T-cell (primary cell): ENCODE results near the gene GABARAP. TPM values are rescaled to one million over a fixed set of nuclear protein-coding genes. Genes with fewer than 3 reads are reported as not detected.

Experiments used
- ATAC-seq, 4 experiments: fragments of 200-7000 bp in 3 of 4; fragments of 150-1000 bp in 1 of 4; cut with Tn5 transposase; replicated peaks in 1 of 4; 1 replicate in 3 of 4; 2 replicates in 1 of 4; pipeline ENCODE4 v1.10.0; 2021; ENCODE audit warnings: moderate library complexity in 3 of 4, mild to moderate bottlenecking in 2 of 4, moderate number of reproducible peaks in 1 of 4
- CTCF ChIA-PET, 2 donors: fragments of 300-600 bp; sonication (Branson Sonifier 250); formaldehyde crosslinking; loops; one replicate each; lab custom pipeline; 2022; ENCODE audit warnings: antibody characterized with exemption in 2 of 2; lab: Charles Lee
- POLR2A ChIA-PET, 2 donors: fragments of 300-600 bp; sonication (Branson Sonifier 250); formaldehyde crosslinking; loops; one replicate each; lab custom pipeline; 2022; ENCODE audit warnings: antibody characterized with exemption in 2 of 2; lab: Charles Lee
- DNase-seq, 35 experiments: peaks; one replicate each; pipeline versions ENCODE4 v3.0.0 to v3.0.0-alpha.2; 2013 to 2023
- H3K27ac ChIP-seq: one replicate; pipeline ENCODE4 v1.5.1; 2013; ENCODE audit warnings: low read length
- H3K27me3 ChIP-seq, 2 experiments: replicated peaks in 1 of 2; 1 replicate in 1 of 2; 2 replicates in 1 of 2; pipeline versions ENCODE4 v1.6.1 to v1.7.0; 2013; ENCODE audit warnings: low read length in 1 of 2, mixed read lengths in 1 of 2; ENCODE audit not compliant: control insufficient read depth in 2 of 2, insufficient read depth in 2 of 2; ENCODE audit errors: extremely low read depth in 1 of 2
- H3K36me3 ChIP-seq, 2 donors: 1 replicate in 1 of 2; 2 replicates in 1 of 2; pipeline versions ENCODE4 v1.6.1 to v1.7.0; 2013; ENCODE audit warnings: low read length in 1 of 2; ENCODE audit not compliant: control insufficient read depth in 2 of 2, insufficient read depth in 1 of 2; ENCODE audit errors: extremely low read depth in 1 of 2
- H3K4me1 ChIP-seq, 2 experiments: 1 replicate in 1 of 2; 2 replicates in 1 of 2; pipeline versions ENCODE4 v1.6.1 to v1.7.0; 2013; ENCODE audit warnings: low read length in 2 of 2, mixed read lengths in 1 of 2; ENCODE audit not compliant: insufficient read depth in 2 of 2, control insufficient read depth in 1 of 2; ENCODE audit errors: extremely low read depth in 1 of 2
- H3K4me3 ChIP-seq, 2 donors: 1 replicate in 1 of 2; 2 replicates in 1 of 2; pipeline versions ENCODE4 v1.5.1 to v1.7.0; 2013; ENCODE audit warnings: mild to moderate bottlenecking in 2 of 2, low read length in 1 of 2, moderate library complexity in 1 of 2; ENCODE audit not compliant: control insufficient read depth in 1 of 2; ENCODE audit errors: extremely low read depth in 1 of 2
- H3K9me3 ChIP-seq: 2 replicates; pipeline ENCODE4 v1.7.0; 2013
- H3K27ac Mint-ChIP-seq, 2 donors: one replicate each; pipeline ENCODE4 v1.8.0; 2020 to 2021; ENCODE audit warnings: mild to moderate bottlenecking in 2 of 2, mixed read lengths in 2 of 2
- H3K27me3 Mint-ChIP-seq, 2 donors: one replicate each; pipeline ENCODE4 v1.8.0; 2021 to 2022; ENCODE audit warnings: mixed read lengths in 2 of 2
- H3K36me3 Mint-ChIP-seq: one replicate; pipeline ENCODE4 v1.8.0; 2021; ENCODE audit warnings: mixed read lengths
- H3K4me1 Mint-ChIP-seq, 3 donors: one replicate each; pipeline ENCODE4 v1.8.0; 2020 to 2022; ENCODE audit warnings: mixed read lengths in 3 of 3, mild to moderate bottlenecking in 1 of 3
- H3K4me3 Mint-ChIP-seq, 3 donors: one replicate each; pipeline ENCODE4 v1.8.0; 2020 to 2022; ENCODE audit warnings: mild to moderate bottlenecking in 3 of 3, mixed read lengths in 3 of 3, moderate library complexity in 3 of 3
- H3K9me3 Mint-ChIP-seq, 3 donors: one replicate each; pipeline ENCODE4 v1.8.0; 2020 to 2022; ENCODE audit warnings: mixed read lengths in 3 of 3
- WGBS: methylation state at CpG from one replicate; pipeline ENCODE4 v1.1.5; 2013; ENCODE audit warnings: missing lambda C conversion rate; ENCODE audit not compliant: insufficient coverage; 5-methylcytosine and 5-hydroxymethylcytosine counted together
- total RNA-seq, 35 experiments: library from RNA in 6 of 35; stranded (reverse) in 6 of 35; fragments of 120-200 nt in 1 of 35; gene quantifications; one replicate each; pipeline versions ENCODE4 v1.2.1 to v1.2.4 and lab custom pipeline; 2013 to 2026

The GABARAP gene
- total RNA-seq, 5 donors from 2014 or later (not counting 1 experiment from before 2014, with no cell fraction given) = 197 to 278 (median 276) TPM

DNA sequence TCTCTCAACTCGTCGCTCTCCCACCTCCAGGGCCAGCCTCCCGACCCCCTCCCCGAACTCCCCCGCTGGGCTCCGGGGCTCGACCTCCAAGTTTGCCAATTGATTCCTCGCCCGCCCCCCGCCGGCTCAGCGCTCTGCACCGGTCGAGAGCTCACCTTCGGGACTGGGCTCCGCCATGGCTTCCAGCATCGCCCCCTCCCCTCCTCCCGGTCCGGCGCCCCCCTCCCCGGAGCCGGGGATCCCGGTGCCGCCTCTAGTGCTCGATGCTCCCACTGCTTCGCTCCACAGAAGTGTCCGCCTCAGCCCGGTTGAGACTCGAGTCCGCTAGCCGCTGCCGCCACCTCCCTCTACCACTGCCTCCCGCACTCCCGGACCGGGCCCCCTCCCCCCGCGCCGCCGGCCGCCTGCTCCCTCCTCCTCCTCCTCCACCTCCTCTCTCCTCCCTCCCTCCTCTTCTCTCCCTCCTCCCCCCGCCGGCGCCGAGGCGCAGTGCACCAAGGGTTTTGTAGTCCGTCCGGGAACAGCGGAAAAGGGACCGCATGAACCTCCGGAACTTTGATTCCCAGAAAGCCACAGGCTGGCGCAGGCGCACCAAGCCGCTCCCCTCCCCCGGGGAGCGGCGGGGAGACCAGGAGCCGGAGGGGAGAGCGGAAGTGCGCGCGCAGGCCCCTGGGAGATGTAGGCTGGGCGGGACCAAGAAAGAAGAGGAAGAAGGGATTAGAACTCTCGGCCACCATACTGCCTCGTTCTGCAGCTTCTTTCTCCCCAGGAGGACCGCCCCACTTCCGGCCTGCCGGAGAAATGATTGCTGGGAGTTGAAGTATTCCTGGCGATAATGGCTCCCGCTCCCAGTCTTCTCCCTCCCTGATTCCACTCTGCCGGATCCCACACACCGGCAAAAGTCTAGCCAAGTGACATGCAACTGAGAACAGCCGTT, 2.9 kb downstream of the GABARAP start, which contains the start of gene PHF23:
Gene PHF23 (minus strand): TSS at position 367 of the 937 bp plus-strand sequence. CDS start 178 bp downstream, at position 189.
- peaks cover 62 to 69% (median 62%) of the 10 kb centered on the region in 3 donors for H3K4me1 Mint-ChIP-seq
- Histone ChIP-seq H3K27ac (peak within 1 kb of the TSS; percentile 74), H3K27me3 (no peaks in the 10 kb centered on the region), H3K36me3 (peaks cover 0 to 36% of the 10 kb centered on the region in 2 donors), H3K4me3 (peak within 1 kb of the TSS; percentile 93 to 95), H3K9me3 (no peaks in the 10 kb centered on the region), H3K4me1 (peaks cover 21 to 63% of the 10 kb centered on the region in 2 experiments)
- DNase-seq (peak; percentile 91 to 99 (median 95)), ATAC-seq (peak; percentile 60 to 72 (median 66))
- peak within 1 kb of the TSS; percentile 94 to 95 for H3K27ac Mint-ChIP-seq
- POLR2A ChIA-PET = interaction anchor here (0.6 kb wide), 2 partner anchors 16 to 145 kb away, joined by 3 to 7 read pairs; no protein-coding TSS in a partner anchor
- WGBS = under 1% methylated on average over 41 of the region's 72 CpGs
- peak within 1 kb of the TSS; percentile 97 to 99 (median 98) for H3K4me3 Mint-ChIP-seq
- H3K9me3 Mint-ChIP-seq = no peaks in the 10 kb centered on the region
- peaks cover 29% of the 10 kb centered on the region for H3K36me3 Mint-ChIP-seq
- CTCF ChIA-PET = interaction anchor here (0.6 to 1.8 kb wide), 4 partner anchors 19 to 97 kb away, joined by 3 to 5 read pairs (median 4); partner anchors contain the start of genes ACADVL (in 1 of the 2), ACAP1 (in 1 of the 2) and DLG4 (in 1 of the 2)
- H3K27me3 Mint-ChIP-seq = peaks cover 0 to 2% of the 10 kb centered on the region in 2 donors

DNA sequence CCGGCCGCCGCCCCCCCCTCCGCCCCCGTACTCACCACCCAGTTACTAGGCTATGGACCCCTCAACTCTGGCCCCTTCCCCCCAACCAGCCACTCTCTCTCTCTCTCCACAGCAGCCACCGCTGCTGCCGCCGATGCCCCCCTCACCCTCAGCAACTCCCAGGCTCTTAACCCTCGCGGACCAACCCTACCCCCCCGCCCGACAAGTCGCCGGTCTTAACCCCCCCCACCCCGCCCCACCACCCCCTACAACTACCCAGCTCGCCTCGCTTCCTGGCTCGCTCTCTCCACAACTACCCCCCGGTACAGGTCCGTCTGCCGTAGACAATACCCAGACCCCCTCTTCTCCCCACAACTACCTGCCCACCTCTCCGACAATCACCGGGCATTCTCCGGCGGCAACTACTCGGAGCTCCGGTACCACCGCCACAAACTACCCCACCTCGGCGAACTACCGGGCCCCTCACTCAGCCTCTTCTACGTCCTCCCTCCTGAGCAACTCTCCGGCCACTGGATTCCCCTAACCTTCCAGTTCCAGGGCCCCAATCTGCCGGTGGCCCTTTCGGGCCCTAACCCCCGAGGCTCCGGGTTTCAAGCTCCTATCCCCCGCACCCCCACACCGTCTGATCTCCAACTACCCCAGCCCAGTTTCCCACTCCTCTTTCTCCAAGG, 3.7 kb downstream of the GABARAP start:
- ChIA-PET POLR2A (interaction anchor here in 1 of 2 donors (0.6 to 0.7 kb wide), 2 partner anchors 106 to 146 kb away, joined by 3 to 4 read pairs; no protein-coding TSS in a partner anchor), CTCF (interaction anchor here (0.7 to 1.4 kb wide), 4 partner anchors 11 to 1318 kb away, joined by 3 to 6 read pairs (median 4); partner anchors contain the start of genes ACADVL (in 1 of the 2) and DLG4 (in 1 of the 2))
- Histone ChIP-seq H3K4me1 (peaks cover 21 to 67% of the 10 kb centered on the region in 2 experiments), H3K27me3 (no peaks in the 10 kb centered on the region), H3K27ac (peak overlapping the region; percentile 74), H3K4me3 (peak overlapping the region; percentile 93 to 95), H3K36me3 (peaks cover 0 to 32% of the 10 kb centered on the region in 2 donors), H3K9me3 (no peaks in the 10 kb centered on the region)
- no peaks in the 10 kb centered on the region for H3K9me3 Mint-ChIP-seq
- H3K36me3 Mint-ChIP-seq = peaks cover 27% of the 10 kb centered on the region
- peaks cover 64 to 72% (median 67%) of the 10 kb centered on the region in 3 donors for H3K4me1 Mint-ChIP-seq
- 0% methylated on average over 21 of the region's 39 CpGs for WGBS
- H3K4me3 Mint-ChIP-seq = peak overlapping the region; percentile 97 to 99 (median 98)
- ATAC-seq = no peak
- DNase-seq = peak in 8 of 35 experiments; percentile 16 to 53 (median 23)
- H3K27me3 Mint-ChIP-seq = peaks cover 0 to 2% of the 10 kb centered on the region in 2 donors
- H3K27ac Mint-ChIP-seq = peak overlapping the region; percentile 94 to 95

DNA sequence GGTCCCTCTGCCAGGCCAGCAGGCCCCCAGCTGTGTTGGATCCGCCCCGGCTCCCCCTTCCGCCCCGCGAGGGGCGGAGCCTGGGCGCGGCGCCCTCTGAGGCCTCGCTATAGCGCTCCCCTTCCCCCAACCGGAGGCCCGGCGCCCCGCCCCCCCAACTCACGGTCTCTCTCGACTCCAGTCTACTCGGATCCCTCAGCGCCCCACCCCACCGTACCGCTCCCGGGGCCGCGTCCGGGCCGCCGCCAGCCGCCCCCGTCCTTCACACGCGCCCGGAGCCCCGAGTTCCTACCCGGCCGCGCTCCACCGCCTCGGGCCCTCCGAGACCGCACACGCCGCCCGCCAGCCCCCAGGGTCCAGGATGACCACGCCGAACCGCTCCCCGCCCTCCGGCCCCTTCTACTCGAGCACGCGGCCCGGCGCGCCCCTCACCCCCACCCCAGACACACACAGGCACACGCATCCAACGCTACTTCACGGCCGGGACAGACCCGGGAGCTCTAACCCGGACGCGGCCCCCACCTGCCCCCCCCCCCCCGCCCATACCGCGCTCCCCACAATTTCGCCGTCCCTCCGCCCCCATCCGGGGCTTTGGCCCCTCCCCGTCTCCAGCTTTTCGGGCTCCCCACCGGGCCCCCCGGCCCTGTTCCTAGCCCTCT, 4.4 kb downstream of the GABARAP start:
- Histone ChIP-seq H3K9me3 (no peaks in the 10 kb centered on the region), H3K4me3 (peak overlapping the region; percentile 36 to 93), H3K4me1 (peaks cover 25 to 68% of the 10 kb centered on the region in 2 experiments), H3K27me3 (no peaks in the 10 kb centered on the region), H3K36me3 (peaks cover 0 to 32% of the 10 kb centered on the region in 2 donors), H3K27ac (peak overlapping the region; percentile 74)
- WGBS = 0% methylated on average over 47 of the region's 73 CpGs
- ChIA-PET POLR2A (interaction anchor here in 1 of 2 donors (0.5 to 0.7 kb wide), 2 partner anchors 105 to 352 kb away, joined by 3 to 4 read pairs; no protein-coding TSS in a partner anchor), CTCF (interaction anchor here (0.7 to 1.2 kb wide), 3 partner anchors 12 to 1319 kb away, joined by 3 to 6 read pairs (median 3); partner anchors contain the start of genes ACADVL (in 1 of the 2) and DLG4 (in 1 of the 2))
- H3K9me3 Mint-ChIP-seq = no peaks in the 10 kb centered on the region
- peaks cover 65 to 73% (median 68%) of the 10 kb centered on the region in 3 donors for H3K4me1 Mint-ChIP-seq
- DNase-seq = peak; percentile 51 to 85 (median 69)
- H3K27ac Mint-ChIP-seq = peak overlapping the region; percentile 75 to 94
- peak overlapping the region; percentile 97 to 99 (median 98) for H3K4me3 Mint-ChIP-seq
- peak; percentile 24 to 35 (median 30) for ATAC-seq
- H3K36me3 Mint-ChIP-seq = peaks cover 25% of the 10 kb centered on the region
- H3K27me3 Mint-ChIP-seq = peaks cover 0 to 2% of the 10 kb centered on the region in 2 donors

DNA sequence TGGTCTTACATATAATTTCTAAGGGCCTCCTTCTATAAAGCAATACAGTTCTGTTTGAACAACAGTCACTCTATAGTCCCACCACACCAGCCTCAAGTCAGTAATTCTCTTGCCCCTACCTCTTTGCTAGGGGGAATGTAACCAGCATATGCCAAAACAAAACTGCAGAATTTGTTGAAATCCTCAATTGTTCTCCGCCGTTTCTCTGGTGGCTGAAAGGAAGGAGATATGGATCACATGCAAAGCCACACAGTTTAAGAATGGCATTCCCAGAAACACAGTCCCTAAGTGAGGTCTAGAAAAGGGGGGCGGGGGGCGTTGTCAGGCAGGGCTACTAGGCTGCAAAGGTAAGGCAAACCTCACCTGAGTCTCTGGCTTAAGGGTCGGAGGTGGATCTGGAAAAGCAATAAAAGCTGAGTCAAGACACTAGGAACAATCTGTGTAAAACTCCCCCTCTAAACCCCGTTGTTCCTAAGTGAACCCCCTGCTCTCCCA, 4.9 kb downstream of the GABARAP start:
- Mint-ChIP-seq H3K27me3 (no peaks in the 10 kb centered on the region), H3K36me3 (peaks cover 25% of the 10 kb centered on the region), H3K4me3 (peak overlapping the region; percentile 97 to 99 (median 98)), H3K27ac (peak overlapping the region; percentile 56 to 87), H3K4me1 (peaks cover 67 to 73% (median 70%) of the 10 kb centered on the region in 3 donors), H3K9me3 (no peaks in the 10 kb centered on the region)
- Histone ChIP-seq H3K4me3 (peak overlapping the region; percentile 19 to 93), H3K36me3 (peaks cover 0 to 32% of the 10 kb centered on the region in 2 donors), H3K27ac (peak overlapping the region; percentile 27), H3K4me1 (peaks cover 25 to 73% of the 10 kb centered on the region in 2 experiments), H3K9me3 (no peaks in the 10 kb centered on the region), H3K27me3 (no peaks in the 10 kb centered on the region)
- no peak for ATAC-seq
- WGBS = 30% methylated on average over 2 of the region's 6 CpGs
- ChIA-PET POLR2A (no interaction called here), CTCF (interaction anchor here in 1 of 2 donors (0.5 kb wide), 1 partner anchor 18 kb away, joined by 3 read pairs; no protein-coding TSS in a partner anchor)
- DNase-seq = no peak

DNA sequence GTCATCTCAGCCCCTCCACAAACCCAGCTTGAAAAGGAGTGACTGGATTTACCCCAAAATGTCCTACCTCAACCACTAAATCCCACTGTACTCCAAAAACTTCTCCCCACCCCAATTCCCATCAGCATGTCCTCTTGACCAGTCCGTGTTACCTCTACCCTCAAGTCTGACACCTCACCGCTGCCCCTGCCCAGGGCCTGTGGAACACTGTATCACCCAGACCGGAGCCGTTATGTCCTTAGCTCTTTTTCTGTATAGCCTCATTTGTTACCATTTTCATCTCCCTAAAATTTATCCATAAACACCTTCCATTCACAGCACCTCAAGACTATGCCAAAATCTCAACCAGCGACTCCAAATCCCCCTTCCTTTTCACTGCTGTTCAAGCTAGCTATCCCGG, 5.4 kb downstream of the GABARAP start:
- Histone ChIP-seq H3K9me3 (no peaks in the 10 kb centered on the region), H3K36me3 (peaks cover 0 to 32% of the 10 kb centered on the region in 2 donors), H3K4me3 (no peak overlapping the region), H3K27me3 (no peaks in the 10 kb centered on the region), H3K27ac (no peak overlapping the region), H3K4me1 (peaks cover 25 to 70% of the 10 kb centered on the region in 2 experiments)
- H3K27ac Mint-ChIP-seq = peak overlapping the region; percentile 56 to 87
- H3K4me1 Mint-ChIP-seq = peaks cover 68 to 73% (median 70%) of the 10 kb centered on the region in 3 donors
- WGBS = 92% methylated on average over 6 of the region's 6 CpGs
- no peaks in the 10 kb centered on the region for H3K9me3 Mint-ChIP-seq
- ATAC-seq (no peak), DNase-seq (no peak)
- peaks cover 29% of the 10 kb centered on the region for H3K36me3 Mint-ChIP-seq
- peak overlapping the region; percentile 97 to 99 (median 98) for H3K4me3 Mint-ChIP-seq
- H3K27me3 Mint-ChIP-seq = no peaks in the 10 kb centered on the region
- POLR2A ChIA-PET = no interaction called here
- CTCF ChIA-PET = interaction anchor here in 1 of 2 donors (0.5 kb wide), 1 partner anchor 18 kb away, joined by 3 read pairs; no protein-coding TSS in a partner anchor
